Peyer's patch (tissue), 4 donors: ENCODE data around the gene LRIT2. TPM values are rescaled to one million over a fixed set of nuclear protein-coding genes. Genes with fewer than 3 reads are reported as not detected.
"Not testable (repeated sequence)": the region's sequence is repeated elsewhere in the genome, so short reads cannot be mapped to it uniquely, and the experiment has no call there.

Experiments
- DNase-seq, 3 donors: peaks; one replicate each; pipeline ENCODE4 v3.0.0-alpha.2; 2017 to 2019
- H3K27ac ChIP-seq, 4 donors: fragments of 200-600 bp; sonication (generic); one replicate each; pipeline ENCODE4 v1.5.1; 2016 to 2019
- H3K27me3 ChIP-seq, 2 donors: fragments of 200-600 bp; sonication (generic); one replicate each; pipeline ENCODE4 v1.5.1; 2019
- H3K36me3 ChIP-seq, 3 donors: fragments of 200-600 bp; sonication (generic); one replicate each; pipeline ENCODE4 v1.5.1; 2016 to 2019
- H3K4me1 ChIP-seq, 4 donors: fragments of 200-600 bp; sonication (generic); one replicate each; pipeline ENCODE4 v1.5.1; 2016 to 2019
- H3K4me3 ChIP-seq, 4 donors: fragments of 200-600 bp; sonication (generic); 1 replicate in 3 of 4; 2 replicates in 1 of 4; pipeline ENCODE4 v1.5.1; 2016 to 2019; ENCODE audit warnings: mild to moderate bottlenecking in 1 of 4
- H3K9me3 ChIP-seq, 4 donors: fragments of 200-600 bp; sonication (generic); one replicate each; pipeline ENCODE4 v1.5.1; 2016 to 2019; ENCODE audit warnings: mild to moderate bottlenecking in 1 of 4
- POLR2A ChIP-seq, 2 donors: fragments of 450-650 bp; IDR thresholded peaks; one replicate each; pipeline ENCODE4 v1.5.1; 2017; ENCODE audit warnings: antibody characterized with exemption in 2 of 2, mild to moderate bottlenecking in 2 of 2, moderate library complexity in 2 of 2
- total RNA-seq, 4 donors: library from RNA; depleted of rRNA; stranded (reverse); fragments of >200 nt; gene quantifications; one replicate each; pipeline ENCODE4 v1.1.0, GENCODE V29; 2016
- TF ChIP-seq, protein P1 (sequence below), 6 experiments: fragments of 450-650 bp in 4 of 6; fragments of 200-600 bp in 2 of 6; sonication (generic) in 1 of 6; IDR thresholded peaks; one replicate each; pipeline ENCODE4 v1.5.1; 2017 to 2019; ENCODE audit warnings: antibody characterized with exemption in 6 of 6, mild to moderate bottlenecking in 3 of 6, moderate library complexity in 1 of 6

The LRIT2 gene
- total RNA-seq, 4 donors from 2014 or later, result not detected

DNA sequence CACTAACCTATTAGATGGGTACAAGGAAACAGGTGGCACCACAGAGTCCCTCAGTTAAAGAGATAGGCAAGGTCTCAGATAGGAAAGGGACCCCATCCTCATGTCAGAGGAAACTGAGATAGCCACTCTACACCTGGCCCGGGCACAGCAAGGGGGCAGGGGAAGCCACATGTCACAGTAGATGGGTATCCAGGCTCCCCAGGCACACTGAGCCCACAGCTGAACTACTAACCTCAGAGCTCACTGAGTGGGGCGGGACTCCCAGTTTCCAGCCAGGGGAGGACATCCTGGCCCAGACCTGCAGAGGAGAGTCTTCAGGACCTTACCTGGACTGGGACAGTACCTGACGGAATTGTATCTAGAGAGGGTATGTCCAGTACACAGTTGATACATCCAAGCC lies 34.7 kb downstream of the LRIT2 start:
- no peak overlapping the region for H3K4me3 ChIP-seq
- no peaks in the 10 kb centered on the region for H3K9me3 ChIP-seq
- peak overlapping the region in 2 of 4 donors; percentile 10 to 65 for H3K27ac ChIP-seq
- peaks cover 0 to 6% of the 10 kb centered on the region in 2 donors for H3K27me3 ChIP-seq
- DNase-seq, result peak in 1 of 3 donors; percentile 11
- no peaks in the 10 kb centered on the region for H3K36me3 ChIP-seq
- TF ChIP-seq POLR2A (IDR thresholded peaks at IDR 0.05), result no peak
- TF ChIP-seq, protein P1, sequence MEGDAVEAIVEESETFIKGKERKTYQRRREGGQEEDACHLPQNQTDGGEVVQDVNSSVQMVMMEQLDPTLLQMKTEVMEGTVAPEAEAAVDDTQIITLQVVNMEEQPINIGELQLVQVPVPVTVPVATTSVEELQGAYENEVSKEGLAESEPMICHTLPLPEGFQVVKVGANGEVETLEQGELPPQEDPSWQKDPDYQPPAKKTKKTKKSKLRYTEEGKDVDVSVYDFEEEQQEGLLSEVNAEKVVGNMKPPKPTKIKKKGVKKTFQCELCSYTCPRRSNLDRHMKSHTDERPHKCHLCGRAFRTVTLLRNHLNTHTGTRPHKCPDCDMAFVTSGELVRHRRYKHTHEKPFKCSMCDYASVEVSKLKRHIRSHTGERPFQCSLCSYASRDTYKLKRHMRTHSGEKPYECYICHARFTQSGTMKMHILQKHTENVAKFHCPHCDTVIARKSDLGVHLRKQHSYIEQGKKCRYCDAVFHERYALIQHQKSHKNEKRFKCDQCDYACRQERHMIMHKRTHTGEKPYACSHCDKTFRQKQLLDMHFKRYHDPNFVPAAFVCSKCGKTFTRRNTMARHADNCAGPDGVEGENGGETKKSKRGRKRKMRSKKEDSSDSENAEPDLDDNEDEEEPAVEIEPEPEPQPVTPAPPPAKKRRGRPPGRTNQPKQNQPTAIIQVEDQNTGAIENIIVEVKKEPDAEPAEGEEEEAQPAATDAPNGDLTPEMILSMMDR (IDR thresholded peaks at IDR 0.05), result no peak
- H3K4me1 ChIP-seq, result peaks cover 3 to 32% (median 9%) of the 10 kb centered on the region in 4 donors

DNA sequence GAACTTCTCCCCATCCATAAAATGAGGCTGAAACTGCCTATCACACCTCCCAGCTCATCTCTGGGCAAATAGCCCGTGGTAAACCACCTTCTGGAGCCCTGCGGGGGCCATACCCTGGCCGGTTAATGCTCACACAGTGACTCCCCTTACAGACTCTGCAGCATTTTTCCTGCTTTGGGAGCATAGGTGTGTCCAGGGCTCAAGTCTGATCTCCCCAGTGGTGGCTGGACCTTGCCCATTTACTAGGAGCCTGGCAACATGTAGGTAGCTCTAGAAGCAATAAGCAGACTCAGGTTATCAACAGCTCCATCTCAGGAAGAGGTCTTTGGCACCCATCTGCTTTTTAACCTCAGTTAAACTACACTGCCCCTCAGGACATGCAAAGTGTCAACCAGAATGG lies 36.5 kb downstream of the LRIT2 start:
- Histone ChIP-seq H3K27me3 (no peaks in the 10 kb centered on the region), H3K27ac (peak overlapping the region in 2 of 4 donors; percentile 23 to 48), H3K4me3 (no peak overlapping the region), H3K4me1 (peaks cover 0 to 21% (median 0%) of the 10 kb centered on the region in 4 donors), H3K36me3 (no peaks in the 10 kb centered on the region), H3K9me3 (no peaks in the 10 kb centered on the region)
- DNase-seq, result peak in 2 of 3 donors; percentile 67 to 74
- TF ChIP-seq POLR2A (IDR thresholded peaks at IDR 0.05), result no peak
- TF ChIP-seq, protein P1 (IDR thresholded peaks at IDR 0.05), result no peak

DNA sequence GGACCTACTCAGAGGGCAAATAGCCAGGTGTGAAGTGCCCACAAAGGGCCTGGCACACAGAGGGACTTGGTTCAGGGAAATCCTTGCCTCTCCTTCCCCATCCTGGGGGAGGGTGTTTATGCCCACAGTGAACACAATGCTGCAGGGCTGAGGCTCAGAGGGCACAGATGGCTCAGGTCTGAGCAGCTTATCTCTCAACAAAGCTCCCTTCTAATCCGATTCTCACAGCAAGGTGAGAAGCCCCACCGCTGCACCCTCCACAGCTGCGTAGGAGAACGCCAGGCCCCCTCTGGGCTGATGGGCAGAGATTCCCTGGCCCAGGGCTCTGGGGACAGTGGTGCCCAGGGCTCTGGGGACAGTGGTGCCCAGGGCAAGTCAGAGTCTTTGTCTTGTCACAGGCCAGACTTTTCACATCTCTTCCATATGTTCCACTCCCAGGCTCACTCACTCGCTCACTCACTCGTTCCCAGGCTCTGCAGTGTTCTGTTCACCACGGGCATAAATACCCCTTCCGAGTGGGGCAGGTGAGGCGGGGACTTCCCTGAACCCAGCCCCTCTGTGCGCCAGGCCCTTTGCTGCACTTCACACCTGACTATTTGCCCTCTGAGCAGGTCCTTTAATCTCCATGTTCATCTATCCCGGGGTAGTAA lies 39.7 kb downstream of the LRIT2 start:
- TF ChIP-seq POLR2A (IDR thresholded peaks at IDR 0.05), result no peak
- TF ChIP-seq, protein P1 (IDR thresholded peaks at IDR 0.05), result no peak
- H3K36me3 ChIP-seq, result no peaks in the 10 kb centered on the region
- no peaks in the 10 kb centered on the region for H3K27me3 ChIP-seq
- no peak overlapping the region for H3K27ac ChIP-seq
- H3K4me1 ChIP-seq, result peaks cover 0 to 13% (median 0%) of the 10 kb centered on the region in 4 donors
- DNase-seq, result peak in 1 of 3 donors; percentile 31
- no peak overlapping the region for H3K4me3 ChIP-seq
- H3K9me3 ChIP-seq, result no peaks in the 10 kb centered on the region

DNA sequence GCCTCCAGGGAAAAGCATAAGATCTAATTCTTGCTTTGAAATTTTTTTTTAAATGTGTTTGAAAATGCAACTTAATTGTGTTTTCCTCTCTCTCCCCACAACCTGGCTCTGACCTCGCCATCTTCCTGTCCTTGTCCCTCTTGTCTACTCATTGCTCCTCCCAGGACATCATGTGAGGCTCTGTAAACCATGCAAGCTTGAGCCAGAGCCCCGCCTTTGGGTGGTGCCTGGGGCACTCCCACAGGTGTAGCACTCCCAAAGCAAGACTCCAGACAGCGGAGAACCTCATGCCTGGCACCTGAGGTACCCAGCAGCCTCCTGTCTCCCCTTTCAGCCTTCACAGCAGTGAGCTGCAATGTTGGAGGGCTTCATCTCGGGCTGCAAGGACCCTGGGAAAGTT lies 40.8 kb downstream of the LRIT2 start:
- Histone ChIP-seq H3K27ac (no peak overlapping the region), H3K9me3 (no peaks in the 10 kb centered on the region), H3K36me3 (no peaks in the 10 kb centered on the region), H3K4me3 (no peak overlapping the region), H3K4me1 (peaks cover 0 to 7% (median 0%) of the 10 kb centered on the region in 4 donors), H3K27me3 (no peaks in the 10 kb centered on the region)
- TF ChIP-seq POLR2A (IDR thresholded peaks at IDR 0.05), result no peak
- TF ChIP-seq, protein P1 (IDR thresholded peaks at IDR 0.05), result no peak
- DNase-seq, result peak in 2 of 3 donors; percentile 68 to 72

DNA sequence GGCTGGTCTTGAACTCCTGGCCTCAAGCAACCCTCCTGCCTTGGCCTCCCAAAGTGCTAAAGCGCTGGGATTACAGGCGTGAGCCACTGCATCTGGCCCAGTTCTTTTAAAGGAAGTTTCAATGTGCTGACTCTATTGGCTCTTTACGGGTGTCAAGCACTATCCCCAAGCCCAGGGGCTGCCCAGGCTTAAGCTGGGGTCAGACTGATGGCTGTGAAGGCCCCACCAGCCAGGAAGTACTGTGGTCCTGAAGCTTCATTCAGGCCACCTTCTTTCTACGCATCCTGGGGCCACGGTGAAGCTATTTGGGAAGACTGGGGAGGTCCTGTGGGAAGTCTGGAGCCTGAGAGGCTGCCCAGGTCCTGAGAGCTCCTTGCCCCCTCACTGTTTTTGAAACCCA lies 43.7 kb downstream of the LRIT2 start:
- Histone ChIP-seq H3K4me1 (peaks cover 0 to 13% (median 10%) of the 10 kb centered on the region in 4 donors), H3K27ac (no peak overlapping the region), H3K4me3 (no peak overlapping the region), H3K9me3 (no peaks in the 10 kb centered on the region), H3K36me3 (peaks cover 0 to 3% (median 0%) of the 10 kb centered on the region in 3 donors), H3K27me3 (no peaks in the 10 kb centered on the region)
- no peak for DNase-seq
- TF ChIP-seq, protein P1 (IDR thresholded peaks at IDR 0.05), result no peak
- no peak for TF ChIP-seq POLR2A (IDR thresholded peaks at IDR 0.05)

DNA sequence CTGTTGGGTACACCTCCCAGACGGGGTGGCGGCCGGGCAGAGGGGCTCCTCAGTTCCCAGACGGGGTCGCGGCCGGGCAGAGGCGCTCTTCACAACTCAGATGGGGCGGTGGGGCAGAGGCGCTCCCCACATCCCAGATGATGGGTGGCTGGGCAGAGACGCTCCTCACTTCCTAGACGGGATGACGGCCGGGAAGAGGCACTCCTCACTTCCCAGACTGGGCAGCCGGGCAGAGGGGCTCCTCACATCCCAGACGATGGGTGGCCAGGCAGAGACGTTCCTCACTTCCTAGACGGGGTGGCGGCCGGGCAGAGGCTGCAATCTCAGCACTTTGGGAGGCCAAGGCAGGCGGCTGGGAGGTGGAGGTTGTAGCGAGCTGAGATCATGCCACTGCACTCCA lies 45.0 kb downstream of the LRIT2 start:
- not testable (repeated sequence) for H3K36me3 ChIP-seq, H3K27me3 ChIP-seq, H3K4me3 ChIP-seq, H3K27ac ChIP-seq, H3K9me3 ChIP-seq
- peak in 1 of 3 donors; percentile 21 for DNase-seq
- H3K4me1 ChIP-seq, result peaks cover 0 to 13% (median 10%) of the 10 kb centered on the region in 4 donors
